Fibroblast of the conjunctiva (primary cell): ENCODE results near the gene KDM4B.
"Not testable (repeated sequence)": the region's sequence is repeated elsewhere in the genome, so short reads cannot be mapped to it uniquely, and the experiment has no call there.

Experiments
- DNase-seq: peaks from one replicate; pipeline ENCODE4 v3.0.0-alpha.2; 2010; ENCODE audit warnings: low read depth

KDM4B gene

DNA sequence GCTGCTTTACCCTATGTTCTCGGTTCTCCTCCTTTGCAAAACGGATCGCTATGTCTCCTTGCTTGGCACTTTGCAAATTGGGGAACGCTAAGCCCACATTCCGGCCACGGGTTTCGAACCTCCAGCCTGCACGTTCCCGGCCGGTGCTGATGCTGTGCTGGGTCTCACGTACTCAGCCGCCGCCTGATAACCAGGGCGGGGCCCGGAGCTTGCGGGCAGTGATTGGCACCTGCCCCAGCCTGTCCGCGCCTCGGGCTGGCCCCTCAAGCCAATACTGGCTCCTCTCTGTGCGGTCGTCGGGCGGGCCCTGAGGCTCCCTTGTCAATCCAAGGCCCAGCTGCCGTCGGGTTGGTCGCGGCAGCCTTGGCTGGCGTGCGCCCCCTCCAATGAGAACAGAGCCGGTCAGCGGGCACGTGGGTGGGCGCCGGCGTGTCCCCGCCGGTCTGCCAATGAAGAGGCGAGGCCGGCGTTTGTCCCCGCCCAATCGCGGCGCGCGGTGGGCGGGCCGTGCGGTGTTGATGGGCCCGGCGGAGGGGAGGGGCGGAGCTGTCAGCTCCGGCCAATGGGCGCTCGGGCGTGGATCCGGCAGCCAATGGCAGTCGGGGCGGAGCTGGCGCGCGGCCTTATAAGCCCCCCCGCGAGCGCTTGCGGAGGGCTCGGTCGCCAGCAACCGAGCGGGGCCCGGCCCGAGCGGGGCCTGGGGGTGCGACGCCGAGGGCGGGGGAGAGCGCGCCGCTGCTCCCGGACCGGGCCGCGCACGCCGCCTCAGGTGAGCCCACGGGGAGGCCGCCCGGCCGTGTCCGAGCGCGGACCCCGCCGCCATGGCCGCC, at the start of gene KDM4B:
Gene KDM4B, plus strand, starts transcription at position 652 of the 830 bp plus-strand sequence. CDS start 63,778 bp downstream, outside the sequence.
- DNase-seq: peak; percentile 99

DNA sequence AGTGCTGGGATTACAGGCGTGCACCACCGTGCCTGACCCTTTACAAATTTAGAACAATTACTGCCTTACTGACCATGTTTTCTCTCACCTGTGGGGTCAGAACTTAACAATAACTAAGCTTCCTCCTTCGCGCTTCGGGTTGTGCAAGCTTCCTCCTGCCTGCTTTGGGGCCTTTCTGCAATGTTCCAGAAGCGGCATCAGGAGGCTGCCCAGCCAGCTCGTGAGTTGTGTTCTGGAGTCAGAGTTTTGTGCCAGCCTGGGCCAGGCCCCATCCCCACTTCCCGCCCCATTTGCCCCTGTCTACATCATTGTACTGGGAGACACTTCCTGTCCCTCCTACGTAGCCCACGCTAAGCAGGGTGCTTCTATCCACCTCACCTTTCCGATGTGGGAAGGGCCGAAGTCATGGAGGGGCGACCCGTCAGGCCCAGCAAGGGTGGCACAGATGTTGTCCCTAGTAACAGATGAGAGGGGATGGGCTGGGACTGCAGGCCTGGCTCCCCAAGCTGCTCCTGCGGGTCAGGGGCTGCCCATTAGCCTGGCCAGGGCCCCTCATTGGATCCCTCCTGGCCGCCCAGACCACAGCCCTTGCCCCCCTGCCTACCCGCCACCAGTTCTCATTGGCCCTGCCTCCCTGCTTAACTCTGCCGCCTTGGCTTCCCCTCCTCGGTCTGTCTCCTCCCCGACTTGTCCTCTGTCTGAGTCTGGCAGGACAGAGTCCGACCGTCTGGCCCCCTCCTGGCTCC, 46.2 kb upstream of the KDM4B start:
- DNase-seq: no peak

DNA sequence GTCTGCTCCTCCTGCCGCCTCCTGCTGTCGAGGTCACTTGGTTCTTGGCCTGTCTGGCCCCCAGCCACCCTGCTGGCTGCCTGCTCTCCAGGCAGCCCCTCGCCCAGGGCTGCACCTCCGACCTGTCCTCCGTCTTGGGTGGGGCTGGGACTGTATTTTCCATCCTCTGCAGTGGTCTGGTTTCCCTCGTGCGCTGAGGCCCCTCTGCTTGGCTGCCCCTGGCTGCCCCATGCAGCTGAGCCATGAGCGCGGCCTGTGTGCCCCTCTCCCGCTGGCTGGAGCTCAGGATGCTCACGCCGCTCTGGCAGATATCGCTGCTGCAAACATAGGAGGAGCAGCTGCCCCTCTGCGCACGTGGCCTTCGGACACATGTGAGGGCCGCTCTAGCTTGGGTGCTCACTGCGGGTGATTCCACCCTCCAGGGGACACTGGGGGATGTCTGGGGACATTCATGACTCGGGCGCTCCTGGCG, 45.6 kb upstream of the KDM4B start:
- DNase-seq: no peak

GRCh38 chr19:4929186-4929585, 39.7 kb upstream of the KDM4B start:
- no peak for DNase-seq

DNA sequence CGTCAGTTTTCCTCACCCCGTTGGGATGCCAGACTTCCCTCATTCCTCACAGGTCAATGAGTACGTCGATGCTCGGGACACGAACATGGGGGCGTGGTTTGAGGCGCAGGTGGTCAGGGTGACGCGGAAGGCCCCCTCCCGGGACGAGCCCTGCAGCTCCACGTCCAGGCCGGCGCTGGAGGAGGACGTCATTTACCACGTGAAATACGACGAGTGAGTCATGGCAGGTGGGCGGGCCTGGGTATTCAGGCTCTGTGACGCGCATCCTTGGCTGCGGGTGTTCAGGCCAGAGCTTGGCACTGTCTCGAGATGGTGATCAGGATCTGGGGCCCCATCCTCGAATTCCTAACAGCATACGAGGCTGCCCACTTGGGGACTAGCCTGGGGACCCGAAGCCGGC, 38.2 kb upstream of the KDM4B start:
- no peak for DNase-seq

DNA sequence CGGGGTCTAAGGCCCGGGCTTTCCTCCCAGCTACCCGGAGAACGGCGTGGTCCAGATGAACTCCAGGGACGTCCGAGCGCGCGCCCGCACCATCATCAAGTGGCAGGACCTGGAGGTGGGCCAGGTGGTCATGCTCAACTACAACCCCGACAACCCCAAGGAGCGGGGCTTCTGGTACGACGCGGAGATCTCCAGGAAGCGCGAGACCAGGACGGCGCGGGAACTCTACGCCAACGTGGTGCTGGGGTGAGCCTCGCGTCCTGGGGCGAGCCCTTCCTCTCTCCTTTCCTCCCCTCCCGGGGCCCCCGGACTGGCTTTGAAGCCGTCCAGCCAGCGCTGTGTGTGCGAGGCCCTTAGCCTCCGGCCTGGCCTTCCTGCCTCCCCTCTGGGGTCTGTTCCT, 36.2 kb upstream of the KDM4B start:
- no peak for DNase-seq

DNA sequence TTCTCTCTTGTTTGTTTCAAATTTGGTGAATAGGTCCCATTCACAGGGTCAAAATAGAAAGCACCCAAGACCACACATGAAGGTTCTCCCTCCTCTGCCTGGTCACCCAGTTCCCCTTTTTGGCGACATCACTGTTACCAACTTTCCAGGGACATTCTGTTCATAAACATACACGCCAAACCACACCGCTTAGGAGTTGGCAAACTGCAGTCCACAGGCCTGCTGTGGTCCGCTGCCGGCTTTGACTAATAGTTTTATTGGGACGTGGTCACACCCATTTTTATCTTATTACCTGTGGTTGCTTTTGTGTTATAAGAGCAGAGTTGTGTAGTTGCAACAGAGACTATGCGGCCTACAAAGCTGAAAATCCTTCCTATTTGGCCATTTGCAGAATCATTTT, 35.4 kb upstream of the KDM4B start:
- no peak for DNase-seq

DNA sequence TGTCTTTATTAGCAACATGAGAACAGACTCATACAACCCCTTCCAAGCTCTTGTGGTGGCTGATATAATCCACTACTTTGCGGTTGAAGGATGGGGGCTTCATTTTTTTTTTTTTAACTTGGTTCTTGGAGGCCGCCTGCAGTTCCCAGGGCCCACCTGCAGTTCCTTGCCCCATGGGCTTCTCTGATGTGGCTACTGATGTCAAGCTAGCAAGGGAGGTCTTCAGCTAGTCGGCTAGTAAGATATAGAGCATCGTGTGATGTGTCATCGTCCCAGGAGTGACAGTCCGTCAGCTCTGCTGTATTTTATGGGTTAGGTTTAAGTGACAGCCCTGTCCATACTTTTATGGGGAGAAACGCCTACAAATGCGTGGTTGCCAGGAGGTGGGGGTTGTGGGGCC, 33.5 kb upstream of the KDM4B start:
- DNase-seq: no peak

GRCh38 chr19:4937060-4937459, 31.9 kb upstream of the KDM4B start:
- DNase-seq: no peak

- not testable (repeated sequence) for DNase-seq
Observed at GRCh38 chr19:4938461-4938860, 30.5 kb upstream of the KDM4B start.

- no peak for DNase-seq
Observed at GRCh38 chr19:4939466-4939865, 29.4 kb upstream of the KDM4B start.

DNA sequence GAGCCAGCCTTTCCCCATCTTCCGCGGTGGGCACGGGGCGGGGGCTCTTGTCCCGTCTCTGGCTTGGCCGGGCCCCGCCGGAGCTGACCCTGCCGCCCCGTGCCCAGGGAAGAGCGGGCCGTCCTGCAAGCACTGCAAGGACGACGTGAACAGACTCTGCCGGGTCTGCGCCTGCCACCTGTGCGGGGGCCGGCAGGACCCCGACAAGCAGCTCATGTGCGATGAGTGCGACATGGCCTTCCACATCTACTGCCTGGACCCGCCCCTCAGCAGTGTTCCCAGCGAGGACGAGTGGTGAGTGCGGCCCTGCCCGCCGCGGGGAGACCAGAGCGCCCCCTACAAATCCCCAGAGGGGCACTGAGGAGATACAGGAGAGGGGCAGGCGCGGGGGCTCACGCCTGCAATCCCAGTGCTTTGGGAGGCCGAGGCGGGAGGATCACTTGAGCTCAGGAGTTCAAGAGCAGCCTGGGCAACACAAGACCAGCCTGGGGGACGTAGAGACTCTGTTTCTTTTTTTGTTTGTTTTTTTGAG, 27.2 kb upstream of the KDM4B start:
- not testable (repeated sequence) for DNase-seq

GRCh38 chr19:4950650-4951049, 18.3 kb upstream of the KDM4B start:
- not testable (repeated sequence) for DNase-seq

GRCh38 chr19:4951656-4952055, 17.3 kb upstream of the KDM4B start:
- no peak for DNase-seq

DNA sequence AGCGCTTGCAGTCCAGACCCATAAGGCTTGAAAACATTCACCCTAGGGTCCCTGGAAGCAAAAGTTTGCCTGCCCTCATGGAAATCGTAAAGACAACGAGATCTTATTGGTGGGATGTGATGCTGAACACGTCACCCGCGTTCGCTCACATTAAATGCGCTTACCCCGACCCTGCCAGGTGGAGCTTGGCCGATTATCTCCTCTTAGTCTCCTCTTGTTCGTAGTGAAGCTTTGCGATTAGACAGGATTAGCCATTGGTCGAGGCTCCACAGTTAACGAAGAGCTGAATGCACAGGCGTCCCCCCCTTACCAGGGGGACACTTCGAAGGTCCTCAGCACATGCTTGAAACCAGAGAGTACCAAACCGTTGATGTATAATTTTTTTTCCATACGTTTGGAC, 16.0 kb upstream of the KDM4B start:
- DNase-seq: no peak

- not testable (repeated sequence) for DNase-seq
Observed at GRCh38 chr19:4954320-4955149, 14.4 kb upstream of the KDM4B start.

DNA sequence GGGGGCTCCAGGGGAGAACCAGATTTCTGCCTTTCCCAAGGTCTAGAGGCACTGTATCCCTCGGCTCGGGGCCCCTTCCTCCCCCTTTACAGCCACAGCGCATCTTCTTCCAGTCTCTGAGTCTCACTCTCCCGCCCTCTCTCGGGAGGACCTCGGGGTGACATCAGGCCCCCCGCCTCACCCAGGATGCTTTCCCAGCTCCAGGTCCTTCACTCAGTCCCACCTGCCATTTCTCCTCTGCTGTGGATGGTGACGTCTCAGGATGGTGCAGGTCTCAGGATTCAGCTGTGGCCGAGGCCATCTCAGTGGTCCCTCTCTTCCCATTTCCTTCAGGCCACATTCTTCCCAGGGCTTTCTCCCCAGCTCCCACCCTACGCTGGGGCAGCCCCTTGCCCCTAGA, 13.6 kb upstream of the KDM4B start:
- no peak for DNase-seq

DNA sequence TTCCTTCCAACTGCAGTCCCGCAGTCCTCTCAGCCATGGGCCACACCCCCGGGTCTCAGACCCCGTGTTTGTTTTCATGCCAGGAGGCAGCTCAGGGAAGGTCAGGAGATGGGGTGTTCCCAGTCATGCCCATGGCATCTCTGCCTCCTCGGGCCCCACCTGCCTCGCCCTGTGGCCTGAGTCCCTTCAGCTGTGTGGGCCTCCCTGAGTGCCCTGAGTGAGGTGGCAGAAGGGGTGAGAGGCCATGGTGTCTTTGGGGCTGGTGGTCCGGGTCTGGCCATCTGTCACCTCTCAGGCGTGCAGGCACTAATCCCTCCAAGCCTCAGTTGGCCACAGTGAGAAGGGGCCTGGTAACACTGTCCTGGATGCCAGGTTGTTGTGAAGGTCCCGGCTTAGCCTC, 10.9 kb upstream of the KDM4B start:
- no peak for DNase-seq

DNA sequence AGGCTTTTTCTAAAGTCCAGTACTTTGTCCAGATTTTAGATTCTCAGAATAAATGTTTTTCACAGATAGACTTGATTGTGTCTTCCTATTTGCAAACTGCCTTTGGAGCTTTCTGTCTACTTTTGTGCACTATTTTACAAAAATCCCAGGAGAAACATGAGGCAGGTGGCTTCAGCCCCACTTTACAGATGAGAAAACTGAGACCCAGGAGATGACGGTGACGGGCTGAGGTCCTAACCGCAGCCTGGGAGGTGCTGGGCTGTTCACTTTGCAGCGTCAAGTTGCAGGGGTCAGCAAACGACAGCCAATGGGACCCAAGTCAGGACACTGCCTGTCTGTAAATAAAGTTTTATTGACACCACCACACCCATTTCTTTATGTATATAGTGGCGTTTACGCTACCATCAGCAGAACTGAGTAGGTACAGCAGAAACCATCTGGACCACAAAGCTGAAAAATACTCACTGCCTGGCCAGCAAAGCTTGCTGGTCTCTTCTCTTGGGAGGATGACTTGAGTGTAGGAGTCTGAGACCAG, 6.8 kb upstream of the KDM4B start:
- DNase-seq: no peak

GRCh38 chr19:4965061-4965460, 3.9 kb upstream of the KDM4B start:
- no peak for DNase-seq

DNA sequence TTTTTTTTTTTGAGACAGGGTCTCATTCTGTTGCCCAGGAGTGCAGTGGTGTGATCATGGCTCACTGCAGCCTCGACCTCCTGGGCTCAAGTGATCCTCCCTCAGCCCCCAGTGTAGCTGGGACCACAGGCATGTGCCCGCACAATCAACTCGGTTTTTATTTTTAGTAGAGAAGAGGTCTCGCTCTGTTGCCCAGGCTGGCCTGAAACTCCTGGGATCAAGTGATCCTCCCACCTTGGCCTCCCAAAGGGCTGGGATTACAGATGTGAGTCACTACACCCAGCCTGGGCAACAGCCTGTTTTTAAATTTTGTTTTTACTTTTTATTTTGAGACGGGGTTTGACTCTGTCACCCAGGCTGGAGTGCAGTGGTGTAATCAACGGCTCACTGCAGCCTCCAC, 2.3 kb upstream of the KDM4B start:
- no peak for DNase-seq
